SH-SY5Y (cell line): ENCODE data around the gene ATP11B.

ENCODE experiments used
- GATA2 ChIP-seq: IDR thresholded peaks from 2 replicates; pipeline ENCODE4 v1.6.1; 2011; ENCODE audit warnings: mild to moderate bottlenecking, low read depth, low read length
- GATA3 ChIP-seq: IDR thresholded peaks from 2 replicates; pipeline ENCODE4 v1.6.1; 2011; ENCODE audit warnings: low read depth, mild to moderate bottlenecking, low read length, moderate library complexity

DNA sequence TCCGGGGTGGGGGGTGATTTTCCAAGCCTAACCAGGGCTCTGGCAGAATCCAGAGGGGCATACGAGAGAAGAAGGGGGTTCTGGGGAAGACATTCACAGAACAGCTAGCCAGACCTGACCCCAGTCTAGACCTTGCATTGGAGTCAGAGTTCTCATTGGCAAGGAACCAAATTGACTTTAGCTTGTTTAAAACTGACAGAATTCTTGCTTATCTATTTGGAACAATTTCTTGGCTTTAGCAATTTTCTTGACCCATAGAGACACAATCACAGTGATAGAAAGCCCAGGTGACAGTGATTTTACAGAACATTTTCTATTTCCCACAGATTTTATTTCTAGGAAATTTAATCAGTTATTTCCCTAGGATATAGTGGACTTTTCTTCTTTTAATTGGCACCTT, 23.6 kb upstream of the ATP11B start:
- TF ChIP-seq GATA3 (no peak), GATA2 (no peak)
